H1 (cell line): ENCODE data around the gene GRID1. TPM values are rescaled to one million over a fixed set of nuclear protein-coding genes. Genes with fewer than 3 reads are reported as not detected.

Source experiments
- CTCF ChIA-PET: fragments of 300-600 bp; sonication (Branson Sonifier 250); formaldehyde crosslinking; loops from one replicate; lab custom pipeline; 2021; ENCODE audit not compliant: partially characterized antibody; lab: Charles Lee
- POLR2A ChIA-PET: fragments of 300-600 bp; sonication (Branson Sonifier 250); formaldehyde crosslinking; loops from one replicate; lab custom pipeline; 2021; ENCODE audit warnings: inconsistent platforms; ENCODE audit not compliant: partially characterized antibody; lab: Charles Lee
- DNase-seq, 2 experiments: peaks; one replicate each; pipeline versions ENCODE4 v3.0.0 to v3.0.0-alpha.2; 2010 to 2022; ENCODE audit warnings: low spot score in 2 of 2, low read depth in 1 of 2, mixed read lengths in 1 of 2
- FAIRE-seq: peaks from 2 replicates; lab custom pipeline; 2011; peaks lifted over from hg19 to GRCh38; lab: Jason Lieb, UNC
- H2AFZ ChIP-seq: 2 replicates; pipeline ENCODE4 v1.8.1; 2012; ENCODE audit warnings: low read length, inconsistent platforms
- H2AK5ac ChIP-seq: 2 replicates; pipeline ENCODE4 v1.6.1; 2013; ENCODE audit warnings: low read depth, low read length
- H2BK120ac ChIP-seq: replicated peaks from 2 replicates; pipeline ENCODE3; 2013; ENCODE audit warnings: low read depth, low read length, inconsistent platforms
- H2BK12ac ChIP-seq: 2 replicates; pipeline ENCODE4 v1.6.1; 2013; ENCODE audit warnings: low read depth, low read length
- H2BK15ac ChIP-seq: 2 replicates; pipeline ENCODE4 v1.6.1; 2013; ENCODE audit warnings: low read length
- H2BK20ac ChIP-seq: 2 replicates; pipeline ENCODE4 v1.6.1; 2013; ENCODE audit warnings: low read length
- H2BK5ac ChIP-seq: 2 replicates; pipeline ENCODE4 v1.6.1; 2013; ENCODE audit warnings: low read depth, low read length
- H3K14ac ChIP-seq: 2 replicates; pipeline ENCODE4 v1.6.1; 2013; ENCODE audit warnings: inconsistent platforms; ENCODE audit not compliant: insufficient read length
- H3K18ac ChIP-seq: 2 replicates; pipeline ENCODE4 v1.6.1; 2013; ENCODE audit warnings: low read length; ENCODE audit errors: extremely low read depth
- H3K23ac ChIP-seq: 2 replicates; pipeline ENCODE4 v1.6.1; 2013; ENCODE audit warnings: inconsistent platforms; ENCODE audit not compliant: insufficient read length
- H3K23me2 ChIP-seq: 2 replicates; pipeline ENCODE4 v1.6.1; 2013; ENCODE audit warnings: low read depth, low read length
- H3K27ac ChIP-seq: 2 replicates; pipeline ENCODE4 v1.6.1; 2011; ENCODE audit warnings: low read depth, low read length, inconsistent platforms
- H3K27me3 ChIP-seq, 4 experiments: replicated peaks in 1 of 4; 1 replicate in 1 of 4; 2 replicates in 3 of 4; pipeline versions ENCODE4 v1.6.1 to v1.8.1; 2011 to 2013; ENCODE audit warnings: low read length in 3 of 4, mild to moderate bottlenecking in 3 of 4, inconsistent platforms in 2 of 4, mixed read lengths in 2 of 4, moderate library complexity in 1 of 4; ENCODE audit not compliant: control insufficient read depth in 3 of 4, insufficient read depth in 3 of 4; ENCODE audit errors: extremely low read depth in 1 of 4
- H3K36me3 ChIP-seq, 4 experiments: 2 replicates each; pipeline versions ENCODE4 v1.6.1 to v1.8.1; 2011 to 2013; ENCODE audit warnings: mild to moderate bottlenecking in 4 of 4, low read length in 3 of 4, moderate library complexity in 2 of 4, control low read depth in 1 of 4, inconsistent platforms in 1 of 4; ENCODE audit not compliant: insufficient read depth in 4 of 4, control insufficient read depth in 2 of 4
- H3K4ac ChIP-seq: replicated peaks from 2 replicates; pipeline ENCODE3; 2013; ENCODE audit warnings: low read length, low read depth, mixed read lengths, inconsistent platforms; ENCODE audit not compliant: insufficient read length
- H3K4me1 ChIP-seq, 4 experiments: replicated peaks in 1 of 4; 1 replicate in 1 of 4; 2 replicates in 3 of 4; pipeline versions ENCODE4 v1.6.1 to v1.8.1; 2011 to 2013; ENCODE audit warnings: low read length in 3 of 4, inconsistent platforms in 2 of 4, mixed read lengths in 1 of 4; ENCODE audit not compliant: insufficient read depth in 4 of 4, control insufficient read depth in 3 of 4
- H3K4me2 ChIP-seq, 2 experiments: 2 replicates each; pipeline versions ENCODE4 v1.6.1 to v1.8.1; 2011 to 2013; ENCODE audit warnings: low read depth in 2 of 2, low read length in 2 of 2, control low read depth in 1 of 2, inconsistent platforms in 1 of 2, mild to moderate bottlenecking in 1 of 2; ENCODE audit not compliant: insufficient read depth in 1 of 2
- H3K4me3 ChIP-seq, 4 experiments: fragments of 200-600, 300-600 bp in 1 of 4; sonication (generic), shearing (Covaris generic), sonication (Bioruptor Twin) in 1 of 4; 2 replicates each; pipeline versions ENCODE4 v1.5.1 to v1.8.1; 2011 to 2016; ENCODE audit warnings: low read length in 4 of 4, low read depth in 3 of 4, control low read depth in 2 of 4, inconsistent platforms in 2 of 4, mild to moderate bottlenecking in 2 of 4, mixed read lengths in 1 of 4, moderate library complexity in 1 of 4; ENCODE audit not compliant: insufficient read depth in 2 of 4; ENCODE audit errors: extremely low read depth in 1 of 4
- H3K56ac ChIP-seq: replicated peaks from 2 replicates; pipeline ENCODE3; 2013; ENCODE audit warnings: low read depth, mild to moderate bottlenecking, mixed read lengths, low read length, inconsistent platforms; ENCODE audit not compliant: insufficient read length
- H3K79me1 ChIP-seq: 2 replicates; pipeline ENCODE4 v1.6.1; 2013; ENCODE audit warnings: low read depth, low read length, control low read depth
- H3K79me2 ChIP-seq, 2 experiments: 2 replicates each; pipeline versions ENCODE4 v1.6.1 to v1.8.1; 2012 to 2013; ENCODE audit warnings: low read length in 2 of 2, mild to moderate bottlenecking in 2 of 2, inconsistent platforms in 1 of 2; ENCODE audit not compliant: insufficient read depth in 2 of 2, control insufficient read depth in 1 of 2
- H3K9ac ChIP-seq, 4 experiments: replicated peaks in 1 of 4; 1 replicate in 1 of 4; 2 replicates in 3 of 4; pipeline versions ENCODE4 v1.6.1 to v1.8.1; 2011 to 2013; ENCODE audit warnings: low read depth in 3 of 4, low read length in 3 of 4, control low read depth in 2 of 4, mild to moderate bottlenecking in 2 of 4, moderate library complexity in 2 of 4, inconsistent platforms in 1 of 4; ENCODE audit errors: extremely low read depth in 1 of 4
- H3K9me3 ChIP-seq, 2 experiments: 2 replicates each; pipeline versions ENCODE4 v1.6.1 to v1.8.1; 2012 to 2013; ENCODE audit warnings: mild to moderate bottlenecking in 2 of 2, moderate library complexity in 2 of 2, control low read depth in 1 of 2, inconsistent platforms in 1 of 2, low read depth in 1 of 2, low read length in 1 of 2, mixed read lengths in 1 of 2; ENCODE audit not compliant: insufficient read depth in 2 of 2
- H4K20me1 ChIP-seq, 2 experiments: replicated peaks in 1 of 2; 2 replicates each; pipeline versions ENCODE3 to v1.8.1; 2011 to 2013; ENCODE audit warnings: inconsistent platforms in 2 of 2, low read length in 2 of 2, mild to moderate bottlenecking in 1 of 2; ENCODE audit not compliant: insufficient read depth in 2 of 2, control insufficient read depth in 1 of 2
- H4K5ac ChIP-seq: 2 replicates; pipeline ENCODE4 v1.6.1; 2013; ENCODE audit warnings: low read length, low read depth, mixed read lengths, inconsistent platforms; ENCODE audit not compliant: insufficient read length
- H4K8ac ChIP-seq: 2 replicates; pipeline ENCODE4 v1.8.0; 2013; ENCODE audit warnings: mild to moderate bottlenecking, moderate library complexity, low read length, inconsistent platforms; ENCODE audit not compliant: insufficient read depth; ENCODE audit errors: extremely low read depth
- H4K91ac ChIP-seq: replicated peaks from 2 replicates; pipeline ENCODE3; 2013; ENCODE audit warnings: low read length, mixed read lengths, inconsistent platforms; ENCODE audit not compliant: insufficient read length
- CBX5 ChIP-seq: fragments of 300-800, 300-1000 bp; sonication (generic); IDR thresholded peaks from 2 replicates; pipeline ENCODE4 v1.7.1; 2016; ENCODE audit warnings: antibody characterized with exemption, low read length, low read depth
- CTCF ChIP-seq, 3 experiments: IDR thresholded peaks; 1 replicate in 2 of 3; 2 replicates in 1 of 3; pipeline versions ENCODE4 v1.5.1 to v1.6.1; 2011; ENCODE audit warnings: low read length in 3 of 3, mild to moderate bottlenecking in 3 of 3, inconsistent platforms in 2 of 3, low read depth in 1 of 3, moderate library complexity in 1 of 3; ENCODE audit not compliant: insufficient read depth in 1 of 3; ENCODE audit errors: control extremely low read depth in 1 of 3
- EP300 ChIP-seq, 2 experiments: IDR thresholded peaks; 1 replicate in 1 of 2; 2 replicates in 1 of 2; pipeline ENCODE4 v1.6.1; 2011 to 2012; ENCODE audit warnings: low read depth in 2 of 2, low read length in 2 of 2, mild to moderate bottlenecking in 2 of 2, borderline replicate concordance in 1 of 2, inconsistent platforms in 1 of 2, moderate library complexity in 1 of 2
- JUN ChIP-seq: IDR thresholded peaks from 2 replicates; pipeline ENCODE4 v1.6.1; 2011; ENCODE audit warnings: low read depth, mild to moderate bottlenecking, improper control_type of control experiment, low read length
- JUND ChIP-seq: IDR thresholded peaks from 2 replicates; pipeline ENCODE4 v1.6.1; 2011; ENCODE audit warnings: mild to moderate bottlenecking, improper control_type of control experiment, low read length
- MAFK ChIP-seq: IDR thresholded peaks from 2 replicates; pipeline ENCODE4 v1.6.1; 2012; ENCODE audit warnings: low read depth, mild to moderate bottlenecking, improper control_type of control experiment, low read length
- RFX5 ChIP-seq: IDR thresholded peaks from 2 replicates; pipeline ENCODE4 v1.6.1; 2011; ENCODE audit warnings: low read depth, low read length, improper control_type of control experiment, borderline replicate concordance
- SIN3A ChIP-seq, 2 experiments: IDR thresholded peaks in 1 of 2; conservative IDR thresholded peaks in 1 of 2; 2 replicates each; pipeline ENCODE4 v1.6.1; 2011 to 2012; ENCODE audit warnings: low read length in 2 of 2, improper control_type of control experiment in 1 of 2, low read depth in 1 of 2, mild to moderate bottlenecking in 1 of 2
- SIRT6 ChIP-seq: IDR thresholded peaks from one replicate; pipeline ENCODE4 v1.7.1; 2012; ENCODE audit warnings: low read length, inconsistent platforms
- SIX5 ChIP-seq: IDR thresholded peaks from 2 replicates; pipeline ENCODE4 v1.6.1; 2011; ENCODE audit warnings: mild to moderate bottlenecking, low read depth, low read length
- SP2 ChIP-seq: IDR thresholded peaks from 2 replicates; pipeline ENCODE4 v1.6.1; 2012; ENCODE audit warnings: mild to moderate bottlenecking, low read length, inconsistent platforms
- YY1 ChIP-seq: IDR thresholded peaks from 2 replicates; pipeline ENCODE4 v1.6.1; 2011; ENCODE audit warnings: low read depth, mild to moderate bottlenecking, low read length
- WGBS, 2 experiments: shearing (Covaris generic) in 1 of 2; methylation state at CpG; one replicate each; pipeline versions ENCODE4 v1.1.6 to v1.1.7; 2013 to 2015; ENCODE audit warnings: low lambda C conversion rate in 2 of 2, mixed read lengths in 2 of 2, inconsistent platforms in 1 of 2, low coverage in 1 of 2, missing lambda C conversion rate in 1 of 2; ENCODE audit not compliant: insufficient replicate concordance in 2 of 2, insufficient coverage in 1 of 2, insufficient read length in 1 of 2; ENCODE audit errors: extremely low coverage in 1 of 2, missing lambda C conversion rate in 1 of 2; 5-methylcytosine and 5-hydroxymethylcytosine counted together
- polyA plus RNA-seq, 7 experiments: library from polyadenylated mRNA; depleted of rRNA in 3 of 7; stranded (reverse) in 5 of 7; unstranded in 2 of 7; fragments of >200 nt in 5 of 7; fragments of 200-250 nt in 2 of 7; gene quantifications; 1 replicate in 5 of 7; 2 replicates in 1 of 7; 4 replicates in 1 of 7; pipeline versions ENCODE4 v1.2.1 to v1.2.3, GENCODE V29; 2011 to 2013; ENCODE audit warnings: missing spikeins in 2 of 7, mixed read lengths in 2 of 7
- total RNA-seq: library from RNA; stranded (reverse); fragmentation: NEBNext Ultra II Directional; extraction: Animal tissue kit (Norgen Biotek cat#: 25700); gene quantifications from 2 replicates; pipeline ENCODE4 v1.2.1, GENCODE V29; 2021

GRID1 gene
- total and polyA plus RNA-seq, 2 of the 8 experiments (the other 6 are each of a cell fraction or from before 2014, with no cell fraction given) = 0.22 to 0.30 TPM

DNA sequence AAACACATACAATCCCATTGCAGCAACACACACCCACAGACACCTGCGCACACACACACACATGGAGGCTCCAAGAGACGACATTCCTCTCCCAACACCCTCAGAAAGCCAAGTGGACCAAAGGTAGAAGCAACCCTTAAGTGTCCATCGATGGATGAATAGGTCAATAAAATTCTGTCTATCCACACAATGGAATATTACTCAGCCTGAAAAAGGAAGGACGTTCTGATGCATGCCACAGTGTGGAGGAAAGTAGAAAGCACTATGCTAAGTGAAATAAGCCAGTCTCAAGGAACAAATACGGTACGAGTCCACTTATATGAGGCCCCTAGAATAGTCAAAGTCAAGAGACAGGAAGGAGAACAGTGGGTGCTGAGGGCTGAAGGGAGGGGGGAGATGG lies 174.4 kb downstream of the GRID1 start:
- Histone ChIP-seq H2BK15ac (no peak overlapping the region), H2AK5ac (no peak overlapping the region), H2BK120ac (no peak overlapping the region), H3K56ac (no peak overlapping the region), H4K8ac (no peak overlapping the region), H4K20me1 (no peaks in the 10 kb centered on the region), H2AFZ (no peak overlapping the region), H2BK5ac (no peak overlapping the region), H3K4ac (no peak overlapping the region), H2BK12ac (no peak overlapping the region), H3K27me3 (no peaks in the 10 kb centered on the region), H3K14ac (no peak overlapping the region), H3K18ac (no peak overlapping the region), H4K91ac (no peak overlapping the region), H3K79me1 (no peaks in the 10 kb centered on the region), H3K4me1 (no peaks in the 10 kb centered on the region; a peak in 1 of 7 replicates), H3K36me3 (no peaks in the 10 kb centered on the region), H3K4me3 (no peak overlapping the region), H3K23ac (no peak overlapping the region), H3K23me2 (peaks cover 3% of the 10 kb centered on the region; the same call in 1 of the 2 replicates), H3K27ac (no peak overlapping the region), H4K5ac (no peak overlapping the region), H3K9ac (no peak overlapping the region), H2BK20ac (no peak overlapping the region), H3K9me3 (no peaks in the 10 kb centered on the region), H3K79me2 (no peaks in the 10 kb centered on the region), H3K4me2 (no peak overlapping the region)
- TF ChIP-seq YY1 (no peak), JUN (no peak), SIX5 (no peak), RFX5 (no peak), SIRT6 (no peak), EP300 (IDR thresholded peaks at IDR 0.05; ENCODE audit: borderline replicate concordance in 1 of 2, low read depth in 2 of 2, low read length in 2 of 2) (no peak), JUND (no peak), SIN3A (conservative IDR thresholded peaks at IDR 0.05 in 1 of 2, IDR thresholded peaks at IDR 0.05 in 1 of 2; ENCODE audit: low read depth in 1 of 2, low read length in 2 of 2) (no peak), SP2 (no peak), MAFK (no peak), CTCF (IDR thresholded peaks at IDR 0.05; ENCODE audit: control extremely low read depth in 1 of 3, insufficient read depth in 1 of 3, low read depth in 1 of 3, low read length in 3 of 3) (no peak), CBX5 (no peak)
- POLR2A ChIA-PET = no interaction called here
- no peak for FAIRE-seq
- no peak for DNase-seq
- CTCF ChIA-PET = no interaction called here
- WGBS, 2 experiments = 77% methylated on average over 6 of the region's 6 CpGs; no CpG with 5 or more reads in 1 of the 2 experiments
